GM10248 (cell line): ENCODE results near the gene ZKSCAN8.

Source experiments
- CTCF ChIA-PET: fragments of 300-600 bp; sonication (Branson Sonifier 250); formaldehyde crosslinking; extraction: SDS; loops from one replicate; lab custom pipeline; 2021; ENCODE audit warnings: antibody characterized with exemption; lab: Yijun Ruan, JAX
- POLR2A ChIA-PET: fragments of 350-650 bp; sonication (Branson Sonifier 250); formaldehyde crosslinking; extraction: SDS; loops from one replicate; lab custom pipeline; 2020; ENCODE audit warnings: antibody characterized with exemption; lab: Yijun Ruan, JAX
- DNase-seq: peaks from one replicate; pipeline ENCODE4 v3.0.0; 2012; ENCODE audit errors: extremely low spot score
- TF ChIP-seq, protein P1 (sequence below): IDR thresholded peaks from 2 replicates; pipeline ENCODE4 v1.5.1; 2012; ENCODE audit warnings: mild to moderate bottlenecking, low read depth; ENCODE audit errors: extremely low read depth, missing control alignments, control extremely low read depth

Gene ZKSCAN8

DNA sequence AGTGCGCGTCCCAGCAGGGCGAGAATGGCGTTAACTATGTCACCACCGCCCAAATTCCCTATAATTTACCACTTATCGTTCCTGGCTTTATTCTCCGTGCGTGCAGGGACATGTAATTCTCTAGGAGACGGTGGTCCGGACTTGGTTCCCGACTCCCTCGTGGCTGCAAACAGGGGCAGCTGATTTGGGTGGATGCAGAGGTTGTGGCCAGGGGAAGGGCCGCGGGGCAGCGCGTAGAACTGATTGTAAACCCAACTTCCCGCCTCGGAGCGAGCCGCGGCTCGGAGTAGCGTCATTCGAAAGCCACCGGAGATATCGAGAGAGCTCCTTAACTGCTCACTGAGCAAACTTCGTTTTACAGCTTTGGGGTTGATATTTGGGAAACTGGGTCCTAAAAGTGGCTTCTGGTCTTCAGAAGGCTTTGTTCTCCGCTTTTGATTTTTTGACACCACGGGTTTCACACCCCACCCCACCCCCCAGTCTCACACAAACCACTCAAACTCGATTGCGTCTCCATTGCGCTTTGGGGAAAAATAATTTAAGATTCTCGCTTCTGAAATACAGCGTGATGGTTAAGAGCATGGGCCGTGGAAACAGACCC lies 65.9 kb downstream of the ZKSCAN8 start:
- TF ChIP-seq, protein P1, sequence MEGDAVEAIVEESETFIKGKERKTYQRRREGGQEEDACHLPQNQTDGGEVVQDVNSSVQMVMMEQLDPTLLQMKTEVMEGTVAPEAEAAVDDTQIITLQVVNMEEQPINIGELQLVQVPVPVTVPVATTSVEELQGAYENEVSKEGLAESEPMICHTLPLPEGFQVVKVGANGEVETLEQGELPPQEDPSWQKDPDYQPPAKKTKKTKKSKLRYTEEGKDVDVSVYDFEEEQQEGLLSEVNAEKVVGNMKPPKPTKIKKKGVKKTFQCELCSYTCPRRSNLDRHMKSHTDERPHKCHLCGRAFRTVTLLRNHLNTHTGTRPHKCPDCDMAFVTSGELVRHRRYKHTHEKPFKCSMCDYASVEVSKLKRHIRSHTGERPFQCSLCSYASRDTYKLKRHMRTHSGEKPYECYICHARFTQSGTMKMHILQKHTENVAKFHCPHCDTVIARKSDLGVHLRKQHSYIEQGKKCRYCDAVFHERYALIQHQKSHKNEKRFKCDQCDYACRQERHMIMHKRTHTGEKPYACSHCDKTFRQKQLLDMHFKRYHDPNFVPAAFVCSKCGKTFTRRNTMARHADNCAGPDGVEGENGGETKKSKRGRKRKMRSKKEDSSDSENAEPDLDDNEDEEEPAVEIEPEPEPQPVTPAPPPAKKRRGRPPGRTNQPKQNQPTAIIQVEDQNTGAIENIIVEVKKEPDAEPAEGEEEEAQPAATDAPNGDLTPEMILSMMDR: no peak
- ChIA-PET POLR2A (no interaction called here), CTCF (no interaction called here)
- peak; percentile 64 for DNase-seq

DNA sequence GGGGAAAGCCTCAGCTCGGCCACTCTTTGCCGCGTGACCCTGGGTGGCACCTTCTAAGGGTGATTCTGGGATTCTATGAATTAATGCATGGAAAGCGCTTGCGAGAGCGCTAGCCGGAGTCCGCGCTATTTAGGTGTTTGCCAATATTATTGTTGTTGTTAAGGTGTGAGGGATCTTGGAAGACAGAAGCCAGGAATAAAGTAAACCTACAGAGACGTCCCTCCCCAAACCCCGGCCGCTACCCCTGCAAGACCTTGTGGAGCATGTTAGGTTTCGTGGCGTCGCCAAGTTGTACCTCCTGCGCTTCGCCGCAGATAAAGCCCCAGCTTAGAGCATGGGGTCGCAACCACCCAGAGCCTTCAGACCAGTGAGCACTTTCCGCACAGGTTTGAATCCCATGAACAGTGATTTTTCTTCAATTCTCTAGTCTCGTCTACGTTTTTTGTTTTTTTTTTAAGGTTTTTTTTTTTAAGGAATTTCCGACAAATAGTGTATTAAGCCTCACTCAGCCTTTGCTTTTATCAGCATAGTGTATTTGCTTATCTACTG lies 66.5 kb downstream of the ZKSCAN8 start:
- TF ChIP-seq, protein P1: no peak
- ChIA-PET POLR2A (no interaction called here), CTCF (no interaction called here)
- DNase-seq: no peak
